ACHN (cell line): ENCODE measurements around the gene EMC1.
"Not testable (repeated sequence)": the region's sequence is repeated elsewhere in the genome, so short reads cannot be mapped to it uniquely, and the experiment has no call there.

Experiments
- DNase-seq: peaks from one replicate; pipeline ENCODE4 v3.0.0-alpha.2; 2015
- in situ Hi-C: cut with HindIII; loops from 2 replicates; pipeline ENCODE4 v1.10.0; 2017; ENCODE audit warnings: low sequenced_read_pairs, low pct_ligation_motif_present, low pct_unique_long_range_greater_than_20kb

Gene EMC1

DNA sequence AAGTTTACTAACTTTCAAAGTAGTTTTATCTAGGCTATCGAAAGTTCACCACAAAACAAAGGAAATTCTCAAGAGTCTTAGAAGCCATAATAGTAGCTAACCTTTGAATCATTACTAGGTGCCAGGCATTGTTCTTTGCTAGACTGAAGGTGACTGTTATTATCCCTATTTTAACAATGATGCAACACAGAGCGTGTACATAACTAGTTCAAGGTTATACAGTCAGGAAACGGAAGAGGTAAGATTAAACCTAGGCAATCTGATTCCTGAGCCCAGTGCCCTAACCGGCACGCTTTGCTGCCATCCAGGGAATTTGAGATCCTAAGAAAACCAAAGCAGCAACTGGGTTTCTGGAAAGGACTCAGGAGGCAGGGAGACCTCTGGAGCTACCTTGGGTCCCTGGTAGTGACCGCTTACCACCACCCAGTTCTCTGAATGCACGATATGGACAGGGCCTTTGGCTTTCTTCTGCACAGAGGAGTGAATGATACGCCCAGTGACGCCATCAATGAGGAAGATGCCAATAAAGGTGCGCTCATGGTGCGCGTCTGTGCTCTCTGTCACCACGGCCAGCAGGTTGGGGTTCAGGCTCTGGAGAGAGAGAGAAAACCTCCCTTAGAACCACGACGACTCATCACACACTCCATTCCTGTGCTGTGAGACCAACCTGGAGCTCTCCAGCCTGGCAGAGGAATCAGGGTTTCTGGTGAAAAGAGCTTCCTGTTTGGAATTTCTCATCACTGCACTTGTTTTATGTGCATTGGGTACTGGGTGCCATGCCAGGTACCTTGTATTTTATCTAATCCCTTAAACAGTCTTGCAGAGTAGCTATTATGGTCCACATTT lies 28.1 kb downstream of the EMC1 start:
- peak; percentile 60 for DNase-seq
- in situ Hi-C loops, result no loop called here

DNA sequence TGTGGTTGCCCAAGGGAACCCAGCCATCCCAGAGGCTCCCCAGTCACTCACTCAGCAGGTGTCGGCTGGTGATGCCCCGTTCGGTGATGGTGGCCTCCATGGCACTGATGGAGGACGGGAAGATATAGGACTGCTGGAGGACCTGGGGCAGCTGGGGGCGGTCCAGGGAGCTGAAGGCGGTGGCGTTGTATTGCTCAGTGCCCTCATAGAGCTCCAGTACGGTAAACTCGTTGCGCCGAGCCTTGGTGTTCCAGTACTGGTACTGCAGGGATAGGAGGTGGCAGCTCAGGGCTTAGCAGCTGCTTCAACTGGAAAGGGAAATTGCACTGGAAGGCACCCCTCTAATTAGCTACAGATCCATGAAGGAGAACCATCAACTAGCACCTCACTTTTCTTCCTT lies 28.8 kb downstream of the EMC1 start:
- no peak for DNase-seq
- in situ Hi-C loops, result no loop called here

DNA sequence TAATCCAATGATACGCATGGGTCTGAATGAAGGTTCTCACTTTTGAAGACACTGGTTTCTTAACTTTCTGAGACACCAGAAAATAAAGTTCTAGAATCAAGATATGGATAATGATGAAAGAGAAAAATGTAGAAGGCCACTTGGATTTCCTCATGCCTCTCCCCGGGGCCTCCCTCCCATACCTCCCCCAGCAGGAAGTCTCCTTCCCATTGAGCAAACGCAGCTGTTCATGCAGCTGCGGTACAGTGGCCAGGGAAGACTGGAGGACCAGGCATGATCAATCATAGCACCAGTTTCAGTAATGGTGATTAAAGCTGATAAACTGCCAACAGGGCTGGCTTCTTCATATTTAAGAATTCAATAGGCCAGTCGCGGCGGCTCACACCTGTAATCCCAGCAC lies 30.3 kb downstream of the EMC1 start:
- in situ Hi-C loops, result no loop called here
- no peak for DNase-seq

DNA sequence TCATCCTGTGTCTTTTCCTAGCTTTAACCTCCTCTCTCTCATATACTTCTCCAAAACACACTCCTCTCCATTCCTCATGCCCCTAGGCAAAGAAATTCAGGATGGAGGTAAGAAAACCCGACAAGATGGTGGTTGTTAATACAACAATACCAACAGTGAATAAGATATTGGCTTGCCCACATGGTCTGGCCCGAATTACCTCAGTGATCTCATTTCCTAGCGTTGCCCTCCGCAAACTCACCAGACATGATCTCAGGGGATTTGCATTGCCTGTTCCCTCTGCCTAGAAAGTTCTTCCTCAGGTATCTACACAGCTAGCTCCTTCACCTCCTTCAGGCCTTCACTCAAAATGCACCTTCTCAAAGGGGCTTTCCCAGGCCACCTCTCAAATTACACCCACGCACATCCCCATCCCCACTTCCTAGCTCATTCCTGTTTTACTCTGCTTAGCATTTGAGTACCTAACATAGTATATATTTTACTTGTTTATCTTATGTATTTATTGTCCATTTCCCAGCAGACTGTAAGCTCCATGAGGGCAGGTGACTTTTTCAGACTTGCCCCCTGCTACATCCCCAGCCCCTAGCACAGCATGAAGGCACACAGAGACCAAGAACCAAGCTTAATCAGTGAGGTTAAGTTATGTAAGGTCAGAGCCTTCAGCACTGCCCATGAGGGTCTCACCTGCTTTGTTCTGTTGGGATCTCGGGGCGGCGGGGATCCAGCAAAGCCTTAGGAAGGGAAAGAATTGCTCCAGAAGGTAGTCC lies 31.1 kb downstream of the EMC1 start:
- no peak for DNase-seq
- in situ Hi-C loops, result no loop called here

DNA sequence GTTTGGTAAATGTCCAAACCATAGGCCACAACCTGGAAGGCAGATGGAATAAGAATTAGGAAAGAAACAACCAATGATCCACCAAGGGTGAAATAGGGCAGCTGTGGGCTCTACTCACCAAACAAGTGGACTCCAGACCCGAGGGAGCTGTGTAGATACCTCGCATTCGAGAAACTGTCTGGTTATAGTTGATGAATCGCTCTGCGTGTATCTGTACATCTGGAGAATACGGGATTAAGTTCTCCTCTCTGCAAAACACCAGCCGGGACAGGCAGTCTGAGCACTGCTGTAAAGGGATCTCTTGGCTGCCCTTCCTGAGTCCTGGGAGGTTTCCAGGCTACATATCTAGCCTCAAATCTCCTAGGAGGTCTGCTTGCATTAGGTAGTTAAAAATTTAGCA lies 31.9 kb downstream of the EMC1 start:
- in situ Hi-C loops, result no loop called here
- DNase-seq, result no peak

DNA sequence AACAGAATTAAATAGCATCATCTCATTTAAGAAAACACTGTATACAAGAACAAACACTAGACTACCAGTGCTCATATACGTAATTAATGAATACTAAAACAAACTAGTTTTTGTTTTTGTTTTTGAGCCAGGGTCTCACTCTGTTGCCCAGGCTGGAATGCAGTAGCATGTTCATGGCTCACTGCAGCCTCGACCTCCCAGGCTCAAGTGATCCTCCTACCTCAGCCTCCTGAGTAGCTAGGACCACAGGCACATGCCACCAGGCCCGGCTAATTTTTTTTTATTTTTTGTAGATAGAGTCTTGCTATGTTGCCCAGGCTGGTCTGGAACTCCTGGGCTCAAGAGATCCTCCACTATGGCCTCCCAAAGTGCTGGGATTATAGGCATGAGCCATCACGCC lies 34.7 kb downstream of the EMC1 start:
- DNase-seq, in situ Hi-C loops: not testable (repeated sequence)

DNA sequence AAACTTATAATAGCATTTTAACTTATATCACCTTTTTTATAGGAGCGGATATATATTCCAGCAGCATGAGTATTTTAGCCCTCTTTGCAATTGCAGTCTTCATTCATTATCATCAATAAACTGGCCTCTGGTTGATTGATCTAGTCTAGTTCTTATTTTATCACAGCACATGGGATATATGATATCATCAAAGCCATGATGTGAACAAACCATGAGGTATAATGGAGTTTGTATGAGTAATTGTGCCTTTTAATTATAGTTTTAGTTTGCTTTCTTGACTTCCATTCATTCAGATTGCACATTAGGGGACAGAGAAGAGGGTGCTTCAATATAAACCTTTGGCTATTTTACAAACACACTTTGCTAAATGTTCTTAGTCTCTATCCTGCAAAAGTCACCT lies 37.7 kb downstream of the EMC1 start:
- in situ Hi-C loops, result no loop called here
- DNase-seq, result no peak

DNA sequence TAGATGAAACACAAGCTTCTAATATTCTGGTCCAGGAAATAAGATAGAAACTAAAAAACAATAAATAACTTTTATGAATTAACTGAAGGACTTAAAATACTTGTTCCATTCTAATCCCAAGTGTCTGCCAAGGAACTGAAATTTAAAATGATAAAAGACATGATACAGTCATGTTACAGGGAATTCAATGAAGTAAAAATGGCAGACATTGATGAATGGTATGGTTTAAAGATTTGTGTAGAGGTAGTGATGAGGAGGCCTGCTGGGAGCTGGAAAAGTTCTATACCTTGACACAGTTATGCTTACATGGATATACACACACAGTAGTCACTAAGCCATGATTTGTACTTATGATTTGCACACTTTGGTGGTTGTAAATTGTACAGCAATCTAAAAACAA lies 39.2 kb downstream of the EMC1 start:
- in situ Hi-C loops, result no loop called here
- DNase-seq, result no peak

DNA sequence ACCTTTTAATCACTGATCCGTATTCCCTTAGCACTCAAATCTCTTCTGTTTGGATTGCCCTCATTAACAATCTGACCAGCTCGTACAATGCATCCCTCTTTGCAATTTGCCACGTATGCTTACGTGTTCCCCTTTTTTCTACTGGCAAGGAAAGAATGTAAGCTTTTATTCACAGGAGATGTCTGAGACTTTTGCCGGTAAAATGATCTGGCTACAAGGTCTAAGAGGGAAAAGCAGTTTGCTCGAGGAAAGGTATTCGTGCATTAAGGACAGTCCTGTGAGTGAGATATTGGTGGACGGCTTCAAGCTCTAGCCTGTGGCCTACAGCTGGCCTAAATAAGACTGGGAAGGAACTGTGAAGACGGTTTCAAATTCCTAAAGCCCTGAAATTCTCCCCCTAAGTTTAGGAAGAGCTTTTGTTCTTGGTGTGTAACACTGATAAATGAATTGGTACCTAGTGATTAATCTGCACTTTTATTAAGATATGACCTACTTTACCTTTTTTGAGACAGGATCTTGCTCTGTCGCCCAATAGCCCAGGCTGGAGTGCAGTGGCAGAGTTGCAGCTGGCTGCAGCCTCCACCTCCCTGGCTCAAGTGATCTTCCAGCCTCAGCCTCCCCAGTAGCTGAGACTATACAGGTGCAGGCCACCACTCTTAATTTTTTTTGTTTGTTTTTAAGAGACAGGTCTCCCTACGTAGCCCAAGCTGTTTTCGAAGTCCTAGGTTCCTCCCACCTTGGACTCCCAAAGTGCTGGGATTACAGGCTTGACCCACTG lies 40.4 kb downstream of the EMC1 start:
- peak; percentile 19 for DNase-seq
- in situ Hi-C loops, result no loop called here

DNA sequence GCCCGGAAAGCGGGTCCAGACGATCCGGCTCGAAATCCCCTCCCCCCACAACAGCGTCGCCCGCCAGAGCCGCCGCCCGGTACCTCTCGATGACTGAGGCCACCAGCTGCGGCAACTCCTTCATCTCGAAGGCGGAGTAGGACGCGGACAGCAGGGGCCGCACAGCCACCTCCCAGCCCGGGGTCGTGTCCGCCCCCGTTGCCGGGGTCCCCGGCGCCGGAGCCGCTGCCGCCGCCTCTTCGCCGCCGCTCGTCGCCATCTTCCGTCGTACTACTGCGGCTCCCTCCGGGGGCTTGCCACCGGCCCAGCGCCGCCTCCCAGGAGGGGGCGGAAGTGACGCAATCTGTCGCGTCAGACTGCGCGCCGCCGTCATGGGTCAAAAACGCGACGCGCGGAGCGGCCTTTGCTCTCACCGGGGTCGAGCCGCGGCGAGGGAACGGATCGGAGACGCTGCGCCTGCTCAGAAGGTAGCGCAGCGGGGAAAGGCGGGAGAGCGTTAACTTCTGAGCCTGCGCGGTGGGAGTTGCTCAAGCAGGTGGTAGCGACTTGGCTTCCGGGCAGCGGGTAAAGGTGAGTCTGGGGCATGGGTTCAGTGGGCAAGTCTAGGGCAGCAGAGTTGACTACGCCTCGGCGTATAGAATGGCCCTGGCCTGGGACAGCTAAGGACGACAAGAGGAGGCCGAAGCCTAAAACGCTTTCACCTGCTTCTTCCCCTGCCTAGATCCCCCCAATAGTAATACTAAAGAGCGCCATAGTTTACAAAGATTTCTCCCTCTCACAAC lies 41.1 kb downstream of the EMC1 start, which contains the start of gene UBR4:
Gene UBR4, minus strand, starts transcription at position 277 of the 782 bp plus-strand sequence. Its CDS starts 18 bp downstream, at position 259.
- DNase-seq, result peak; percentile 95
- in situ Hi-C loops, result no loop called here

DNA sequence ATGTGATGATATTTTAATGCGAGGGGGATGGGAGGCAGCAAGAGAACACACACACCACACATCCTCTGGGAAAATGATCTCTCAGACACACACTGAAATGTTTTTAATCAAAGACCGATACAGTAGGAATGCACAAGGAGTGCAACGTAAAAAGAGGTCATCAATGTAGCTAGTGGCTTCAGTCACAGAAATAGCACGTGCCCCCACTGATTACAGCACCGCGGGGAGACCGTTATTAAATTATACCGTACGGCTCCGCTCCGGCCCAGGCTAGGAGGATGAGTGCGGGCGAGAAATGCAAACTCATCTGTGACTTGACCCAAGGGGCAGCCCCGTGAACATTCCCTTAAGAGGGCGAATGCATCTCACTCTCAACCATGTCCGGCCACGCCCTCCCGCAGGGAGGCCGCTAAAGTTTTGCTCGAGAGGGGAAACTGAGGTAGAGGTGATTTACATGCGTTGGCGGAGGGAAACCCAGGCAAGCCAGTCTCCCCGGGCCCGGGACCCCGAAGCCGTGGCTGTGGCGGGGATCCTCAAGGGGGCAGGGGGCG lies 41.8 kb downstream of the EMC1 start:
- in situ Hi-C loops, result no loop called here

DNA sequence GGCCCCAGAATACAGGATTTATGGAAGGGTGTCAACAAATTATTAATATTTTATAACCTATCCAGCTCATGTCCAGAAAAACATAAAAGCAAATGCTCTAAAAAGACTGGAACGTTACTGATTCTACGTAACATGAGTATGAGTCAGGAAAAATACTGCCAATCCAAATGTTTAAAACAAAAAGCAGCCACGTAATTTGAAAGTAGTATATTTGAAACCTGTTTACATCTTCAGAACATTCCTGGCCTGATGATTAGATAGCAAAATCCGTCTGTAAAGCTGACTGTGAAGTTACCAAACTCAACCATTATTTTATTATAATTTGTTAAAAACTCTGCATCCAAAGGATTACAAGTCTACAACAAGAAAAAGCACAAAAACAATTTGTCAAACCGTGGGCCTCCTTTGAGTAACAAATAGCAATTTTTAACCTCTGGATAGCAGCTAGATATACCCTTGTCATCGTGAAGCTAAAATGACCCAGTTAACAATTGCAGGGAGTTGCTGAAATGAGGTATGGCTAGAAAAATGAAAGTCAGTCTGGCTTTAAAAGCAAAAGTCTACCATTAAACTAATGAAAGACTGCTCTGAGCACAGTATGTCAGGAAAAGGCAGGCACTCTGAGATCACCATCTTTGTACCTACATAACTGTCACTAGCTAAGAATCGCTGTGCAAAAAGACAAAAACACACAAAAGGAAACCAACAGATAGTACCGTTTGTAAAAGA lies 42.5 kb downstream of the EMC1 start:
- in situ Hi-C loops, result no loop called here
- peak; percentile 7 for DNase-seq

More for the DNA sequence above, 41.8 kb downstream of the EMC1 start:
- peak; percentile 60 for DNase-seq

DNA sequence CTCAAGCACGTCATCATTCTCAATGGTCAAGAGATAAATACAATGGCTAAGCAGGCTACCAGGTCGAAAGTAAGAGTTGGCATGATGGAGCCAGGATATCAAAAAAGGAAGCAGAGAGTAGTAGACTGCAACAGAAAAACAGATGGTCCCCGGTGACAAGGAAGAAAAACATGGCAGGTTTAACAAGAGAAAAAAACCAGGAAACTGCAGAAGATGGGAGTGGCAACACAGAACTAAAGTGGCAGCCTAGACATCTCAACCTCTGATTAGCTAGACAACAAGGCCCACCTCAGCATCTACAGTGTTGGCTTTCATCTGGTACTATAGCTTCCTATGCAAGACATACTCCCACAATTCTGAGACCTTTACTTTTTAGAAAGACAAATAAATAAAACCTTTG lies 44.4 kb downstream of the EMC1 start:
- in situ Hi-C loops, result no loop called here
- no peak for DNase-seq

DNA sequence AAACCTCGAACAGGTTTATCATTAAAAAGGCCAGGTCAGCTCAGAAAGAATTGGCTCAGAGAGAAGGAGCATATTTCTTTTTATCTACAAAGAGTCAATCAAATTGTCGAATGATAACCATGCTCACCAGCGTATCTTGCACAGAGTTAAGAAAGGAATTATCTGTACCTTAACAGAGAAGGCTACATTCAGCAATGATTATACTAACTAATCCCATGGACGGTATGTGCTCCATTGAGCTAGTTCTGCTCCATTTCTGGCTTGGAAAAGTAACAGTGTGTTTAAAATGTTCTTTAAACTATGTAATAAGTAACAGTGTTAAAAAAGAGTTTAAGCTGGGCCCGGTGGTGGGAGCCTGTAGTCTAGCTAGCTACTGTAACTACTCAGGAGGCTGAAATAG lies 45.5 kb downstream of the EMC1 start:
- in situ Hi-C loops, result no loop called here
- no peak for DNase-seq

DNA sequence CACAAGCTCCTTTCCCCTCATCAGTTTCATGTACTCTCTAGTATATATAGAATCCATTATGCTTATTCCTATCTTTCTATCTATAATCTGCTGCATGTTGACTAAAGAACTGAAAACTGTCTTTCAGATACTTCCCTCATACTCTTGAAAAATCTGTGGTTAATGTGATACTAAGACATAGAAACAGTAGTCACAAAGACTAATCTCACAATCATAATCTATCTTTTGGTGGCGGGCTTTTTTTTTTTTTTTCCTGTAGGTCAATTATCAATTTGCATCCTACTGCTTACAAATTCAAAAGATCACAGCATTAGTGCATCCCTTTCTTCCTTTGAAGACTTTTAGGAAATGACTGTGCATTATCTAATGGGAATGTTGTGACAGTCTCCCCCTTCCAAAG lies 45.9 kb downstream of the EMC1 start:
- in situ Hi-C loops, result no loop called here
- no peak for DNase-seq

DNA sequence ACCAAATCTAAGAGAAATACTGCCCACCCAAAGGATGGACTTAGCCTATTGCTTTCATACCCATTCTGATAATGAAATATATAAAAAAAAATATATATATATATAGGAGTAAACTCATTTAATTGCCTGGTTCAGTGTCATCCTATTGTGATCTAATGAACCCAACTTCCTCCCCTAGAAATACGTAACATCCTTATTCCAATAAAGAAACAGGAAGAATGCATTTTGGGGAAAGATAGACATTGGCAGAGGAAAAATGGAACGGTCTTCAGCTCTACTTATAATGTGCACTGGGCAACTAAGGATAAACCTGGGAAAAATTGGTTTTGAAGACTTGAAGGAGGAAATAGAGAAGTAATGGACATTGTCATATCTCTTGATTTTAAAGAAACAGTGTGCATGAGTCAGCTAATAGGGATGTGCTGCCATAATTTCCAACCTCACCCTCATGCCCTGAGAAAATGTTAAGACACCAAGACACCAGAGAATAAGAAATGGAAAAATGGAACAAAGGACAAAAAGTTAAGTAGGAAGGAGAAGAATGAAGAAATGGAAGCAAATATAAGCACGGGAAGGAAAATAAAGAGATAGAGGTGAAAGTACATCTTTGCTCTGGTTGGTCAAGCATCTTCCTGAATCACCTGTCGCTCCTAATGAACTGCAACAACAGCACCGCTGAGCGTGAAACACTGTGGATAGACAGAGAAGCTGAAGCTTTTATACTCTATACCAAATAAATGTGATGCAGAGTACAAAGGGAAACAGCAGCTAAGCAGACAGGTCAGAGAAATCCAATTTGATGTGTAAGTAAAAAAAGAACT lies 46.7 kb downstream of the EMC1 start:
- in situ Hi-C loops, result no loop called here
- no peak for DNase-seq

DNA sequence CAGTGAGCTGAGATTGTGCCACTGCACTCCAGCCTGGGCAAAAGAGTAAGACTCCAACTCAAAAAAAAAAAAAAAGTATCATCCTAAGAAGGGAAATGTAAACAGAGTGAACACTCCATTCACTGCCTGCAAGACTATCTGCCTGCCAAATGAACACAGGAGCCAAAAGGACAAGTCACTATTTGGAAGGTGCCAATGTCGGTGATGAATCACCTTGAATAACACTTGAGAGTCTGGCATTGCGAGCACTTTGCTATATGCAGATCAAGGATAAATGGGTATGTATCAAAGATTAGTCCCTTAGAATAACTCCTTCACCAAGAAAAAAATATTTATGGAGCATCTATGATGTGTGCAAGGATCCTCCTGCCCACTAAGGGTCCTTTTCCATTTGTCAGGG lies 47.9 kb downstream of the EMC1 start:
- in situ Hi-C loops, result no loop called here
- DNase-seq, result peak; percentile 41
